Cardiac fibroblast (primary cell): Measurements from ENCODE around the gene EVI5.

Source experiments
- DNase-seq, 2 donors: peaks; one replicate each; pipeline versions ENCODE4 v3.0.0 to v3.0.0-alpha.2; 2010; ENCODE audit warnings: low read depth in 2 of 2
- H3K4me3 ChIP-seq, 2 donors: replicated peaks in 1 of 2; 1 replicate in 1 of 2; 2 replicates in 1 of 2; pipeline ENCODE4 v1.5.1; 2011; ENCODE audit warnings: low read depth in 2 of 2, low read length in 2 of 2, mild to moderate bottlenecking in 2 of 2, moderate library complexity in 1 of 2
- TF ChIP-seq, protein P1 (sequence below): IDR thresholded peaks from one replicate; pipeline ENCODE4 v1.5.1; 2011; ENCODE audit warnings: low read depth, mild to moderate bottlenecking, low read length, inconsistent platforms

Gene EVI5

DNA sequence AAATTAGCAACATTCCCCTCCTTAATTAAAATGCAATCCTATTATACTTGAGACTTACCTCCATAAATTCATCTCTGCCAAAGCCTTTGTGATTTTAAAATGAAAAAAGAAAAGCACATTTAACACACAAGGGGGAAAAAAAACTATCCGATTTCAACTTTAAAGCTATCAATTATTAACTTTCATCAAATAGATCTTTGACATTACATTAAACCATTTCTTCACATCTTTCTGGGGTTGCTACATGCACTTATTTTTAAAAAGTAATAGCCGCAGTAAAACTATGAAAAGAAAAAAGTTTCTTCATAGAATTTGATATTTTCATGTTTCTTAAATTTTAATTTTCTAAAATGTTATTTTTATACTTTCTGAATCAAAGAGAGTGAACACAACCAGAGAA lies 71.0 kb downstream of the EVI5 start:
- no peak overlapping the region for H3K4me3 ChIP-seq
- TF ChIP-seq, protein P1, sequence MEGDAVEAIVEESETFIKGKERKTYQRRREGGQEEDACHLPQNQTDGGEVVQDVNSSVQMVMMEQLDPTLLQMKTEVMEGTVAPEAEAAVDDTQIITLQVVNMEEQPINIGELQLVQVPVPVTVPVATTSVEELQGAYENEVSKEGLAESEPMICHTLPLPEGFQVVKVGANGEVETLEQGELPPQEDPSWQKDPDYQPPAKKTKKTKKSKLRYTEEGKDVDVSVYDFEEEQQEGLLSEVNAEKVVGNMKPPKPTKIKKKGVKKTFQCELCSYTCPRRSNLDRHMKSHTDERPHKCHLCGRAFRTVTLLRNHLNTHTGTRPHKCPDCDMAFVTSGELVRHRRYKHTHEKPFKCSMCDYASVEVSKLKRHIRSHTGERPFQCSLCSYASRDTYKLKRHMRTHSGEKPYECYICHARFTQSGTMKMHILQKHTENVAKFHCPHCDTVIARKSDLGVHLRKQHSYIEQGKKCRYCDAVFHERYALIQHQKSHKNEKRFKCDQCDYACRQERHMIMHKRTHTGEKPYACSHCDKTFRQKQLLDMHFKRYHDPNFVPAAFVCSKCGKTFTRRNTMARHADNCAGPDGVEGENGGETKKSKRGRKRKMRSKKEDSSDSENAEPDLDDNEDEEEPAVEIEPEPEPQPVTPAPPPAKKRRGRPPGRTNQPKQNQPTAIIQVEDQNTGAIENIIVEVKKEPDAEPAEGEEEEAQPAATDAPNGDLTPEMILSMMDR = no peak
- no peak for DNase-seq

DNA sequence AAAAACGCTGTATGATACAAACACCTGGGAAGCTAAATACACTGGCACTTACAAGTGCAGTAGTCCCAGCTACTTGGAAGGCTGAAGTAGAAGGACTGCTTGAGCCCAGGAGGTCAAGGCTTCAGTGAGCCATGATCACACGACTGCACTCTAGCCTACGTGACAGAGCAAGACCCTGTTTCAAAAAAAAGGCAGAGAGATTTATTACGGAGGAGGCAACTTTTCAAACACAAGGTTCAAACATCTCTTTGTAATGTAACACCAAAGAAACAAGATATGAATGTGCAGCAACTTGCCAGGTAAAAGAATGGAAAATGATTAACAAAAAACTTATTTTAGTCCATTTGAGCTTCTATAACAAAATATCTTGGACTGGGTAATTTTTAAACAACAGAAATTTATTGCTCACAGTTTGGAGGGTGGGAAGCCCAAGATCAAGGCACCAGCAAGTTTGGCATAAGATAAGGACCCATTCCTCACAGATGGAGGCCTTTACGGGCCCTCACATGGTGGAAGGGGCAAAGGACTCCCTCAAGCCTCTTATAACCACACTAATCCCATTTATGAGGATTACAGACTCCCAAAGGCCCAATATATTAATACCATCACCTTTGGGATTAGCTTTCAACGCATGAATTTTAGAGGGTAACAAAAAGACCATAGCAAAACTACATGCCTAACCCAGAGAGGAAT lies 73.3 kb downstream of the EVI5 start:
- no peak for DNase-seq
- no peak overlapping the region for H3K4me3 ChIP-seq
- TF ChIP-seq, protein P1 = no peak

GRCh38 chr1:92709738-92710137 lies 75.2 kb downstream of the EVI5 start:
- TF ChIP-seq, protein P1 = no peak
- no peak overlapping the region for H3K4me3 ChIP-seq
- peak; percentile 55 to 84 for DNase-seq

DNA sequence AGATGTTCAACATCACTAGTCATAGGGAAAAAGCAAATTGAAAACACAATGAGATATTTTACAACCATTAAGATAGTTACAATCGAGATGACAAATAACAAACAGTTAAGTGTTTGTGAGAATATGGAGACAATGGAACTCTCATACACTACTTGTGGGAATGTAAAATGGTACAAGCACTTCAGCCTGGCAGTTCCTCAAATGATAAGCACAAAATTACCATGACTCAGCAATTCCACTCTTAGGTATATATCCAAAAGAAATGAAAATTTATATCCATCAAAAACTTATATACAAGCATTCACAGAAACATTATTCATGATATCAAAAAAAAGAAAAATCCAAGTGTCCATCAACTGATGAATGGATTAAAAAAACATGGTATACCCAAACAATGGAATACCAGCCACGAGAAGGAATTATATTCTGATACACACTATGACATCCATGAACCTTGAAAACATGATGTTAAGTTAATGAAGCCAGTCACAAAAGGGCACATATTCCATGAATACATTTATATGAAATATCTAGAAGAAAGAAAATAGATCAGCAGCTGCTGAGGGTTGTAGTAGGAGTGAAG lies 76.4 kb downstream of the EVI5 start:
- peak; percentile 29 to 50 for DNase-seq
- no peak overlapping the region for H3K4me3 ChIP-seq
- TF ChIP-seq, protein P1 = no peak

DNA sequence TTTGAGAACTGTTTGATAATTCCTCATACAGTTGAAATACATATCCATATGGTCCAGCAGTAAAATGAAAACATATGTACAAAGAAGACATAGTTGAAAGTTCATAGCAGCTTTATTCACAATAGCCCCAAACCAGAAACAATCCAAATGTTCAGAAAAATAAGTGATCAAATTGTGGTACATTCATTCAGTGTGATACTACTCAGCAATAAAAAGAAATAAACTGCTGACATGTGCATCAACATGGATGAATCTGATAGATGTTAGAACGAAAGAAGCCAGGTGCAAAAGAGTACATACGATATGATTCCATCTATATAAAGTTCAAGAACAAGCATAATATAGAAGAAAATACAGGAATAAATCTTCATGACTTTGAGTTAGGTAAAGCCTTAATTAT lies 77.2 kb downstream of the EVI5 start:
- no peak overlapping the region for H3K4me3 ChIP-seq
- no peak for DNase-seq
- TF ChIP-seq, protein P1 = no peak

DNA sequence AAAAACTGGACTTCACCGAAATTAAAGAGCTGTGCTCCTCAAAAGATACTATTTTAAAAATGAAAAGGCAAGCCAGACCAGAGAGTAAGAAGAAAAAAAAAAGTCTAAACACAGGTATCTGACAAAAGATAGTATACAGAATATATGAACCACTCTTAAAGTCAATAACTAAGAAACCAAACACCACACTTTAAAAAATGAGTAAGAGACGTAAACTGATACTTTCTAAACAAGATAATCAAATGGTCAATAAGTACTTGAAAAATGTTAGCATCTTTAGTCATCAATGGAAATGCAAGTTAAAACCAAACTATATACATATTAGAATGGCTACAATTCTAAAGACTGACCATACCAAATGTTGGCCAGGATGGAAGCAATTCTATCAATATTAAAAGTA lies 77.6 kb downstream of the EVI5 start:
- H3K4me3 ChIP-seq = no peak overlapping the region
- no peak for DNase-seq
- TF ChIP-seq, protein P1 = no peak
